CD4-positive, CD25-positive, alpha-beta regulatory T cell (primary cell): ENCODE results near the gene LINC01488. TPM values are rescaled to one million over a fixed set of nuclear protein-coding genes. Genes with fewer than 3 reads are reported as not detected.
A peak's percentile ranks its signal among the peaks of the same experiment; 100 is the strongest.

Experiments
- ATAC-seq, 2 donors: fragments of 150-1000 bp; cut with Tn5 transposase; one replicate each; pipeline ENCODE4 v1.10.0; 2021; ENCODE audit warnings: low read depth in 2 of 2, moderate number of reproducible peaks in 2 of 2, moderate library complexity in 1 of 2
- DNase-seq, 3 donors: peaks; one replicate each; pipeline versions ENCODE4 v3.0.0 to v3.0.0-alpha.2; 2012 to 2022; ENCODE audit warnings: mixed read lengths in 1 of 3
- H3K27ac ChIP-seq: one replicate; pipeline ENCODE4 v1.7.0; 2013; ENCODE audit warnings: mild to moderate bottlenecking, low read length; ENCODE audit not compliant: insufficient read depth, poor library complexity, severe bottlenecking
- H3K27me3 ChIP-seq: one replicate; pipeline ENCODE4 v1.7.0; 2013; ENCODE audit warnings: low read length; ENCODE audit not compliant: control insufficient read depth, insufficient read depth
- H3K36me3 ChIP-seq: one replicate; pipeline ENCODE4 v1.7.0; 2013; ENCODE audit warnings: mild to moderate bottlenecking, low read length, moderate library complexity; ENCODE audit not compliant: control insufficient read depth, insufficient read depth
- H3K4me1 ChIP-seq: 2 replicates; pipeline ENCODE4 v1.7.0; 2013; ENCODE audit warnings: mild to moderate bottlenecking, low read length; ENCODE audit not compliant: insufficient read depth, control insufficient read depth, poor library complexity, severe bottlenecking
- H3K4me3 ChIP-seq: one replicate; pipeline ENCODE4 v1.7.0; 2013; ENCODE audit warnings: low read depth, mild to moderate bottlenecking, low read length, moderate library complexity
- H3K9me3 ChIP-seq, 2 experiments: 1 replicate in 1 of 2; 2 replicates in 1 of 2; pipeline ENCODE4 v1.7.0; 2013; ENCODE audit warnings: low read length in 2 of 2, mild to moderate bottlenecking in 1 of 2, moderate library complexity in 1 of 2; ENCODE audit not compliant: control insufficient read depth in 2 of 2
- H3K27ac Mint-ChIP-seq, 3 donors: one replicate each; pipeline ENCODE4 v1.8.0; 2020 to 2022; ENCODE audit warnings: mild to moderate bottlenecking in 3 of 3, mixed read lengths in 3 of 3, moderate library complexity in 2 of 3
- H3K27me3 Mint-ChIP-seq: one replicate; pipeline ENCODE4 v1.8.0; 2022; ENCODE audit warnings: mild to moderate bottlenecking, mixed read lengths
- H3K36me3 Mint-ChIP-seq: one replicate; pipeline ENCODE4 v1.8.0; 2020; ENCODE audit warnings: mixed read lengths
- H3K4me1 Mint-ChIP-seq, 4 donors: one replicate each; pipeline ENCODE4 v1.8.0; 2020 to 2022; ENCODE audit warnings: mixed read lengths in 4 of 4, mild to moderate bottlenecking in 1 of 4
- H3K4me3 Mint-ChIP-seq, 4 donors: one replicate each; pipeline ENCODE4 v1.8.0; 2020 to 2022; ENCODE audit warnings: mild to moderate bottlenecking in 4 of 4, mixed read lengths in 4 of 4, moderate library complexity in 3 of 4
- H3K9me3 Mint-ChIP-seq, 7 donors: one replicate each; pipeline ENCODE4 v1.8.0; 2020 to 2022; ENCODE audit warnings: mixed read lengths in 7 of 7, mild to moderate bottlenecking in 3 of 7, moderate library complexity in 2 of 7
- polyA plus RNA-seq, 4 donors: library from polyadenylated mRNA; unstranded; fragments of 300-500 nt; fragmentation: Illumina TruSeq; gene quantifications; one replicate each; pipeline ENCODE4 v1.2.3, GENCODE V29; 2021
- total RNA-seq: library from RNA; stranded (reverse); gene quantifications from one replicate; pipeline ENCODE4 v1.2.3, GENCODE V29; 2022

The LINC01488 gene
- total and polyA plus RNA-seq, 5 donors from 2014 or later: not detected

DNA sequence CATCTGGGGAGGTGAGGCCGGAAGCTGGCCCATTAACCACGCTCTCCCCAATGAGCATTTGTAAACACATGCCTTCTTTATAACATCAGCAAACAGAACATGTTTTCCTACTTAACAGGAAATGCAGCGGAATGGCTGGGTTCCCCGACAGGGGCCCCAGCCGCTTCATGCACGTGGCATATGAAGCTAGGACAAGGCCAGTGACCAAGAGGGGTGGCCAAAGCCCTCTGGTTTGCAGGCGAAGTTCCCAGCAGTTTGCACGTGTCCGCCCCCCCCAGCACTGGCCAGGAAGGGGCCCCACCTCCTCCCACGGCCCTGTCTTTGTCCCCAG is 38.7 kb upstream of the LINC01488 start:
- H3K4me1 ChIP-seq: peaks cover 10% of the 10 kb centered on the region
- H3K4me3 Mint-ChIP-seq: peak overlapping the region in 1 of 4 donors; percentile 69
- no peak for DNase-seq
- ATAC-seq: no peak
- no peak overlapping the region for H3K27ac ChIP-seq
- no peaks in the 10 kb centered on the region for H3K9me3 ChIP-seq
- no peaks in the 10 kb centered on the region for H3K27me3 ChIP-seq
- no peaks in the 10 kb centered on the region for H3K36me3 ChIP-seq
- H3K4me1 Mint-ChIP-seq: peaks cover 0 to 16% (median 2%) of the 10 kb centered on the region in 4 donors
- H3K27ac Mint-ChIP-seq: no peak overlapping the region
- peaks cover 0 to 4% (median 0%) of the 10 kb centered on the region in 7 donors for H3K9me3 Mint-ChIP-seq
- peaks cover 10% of the 10 kb centered on the region for H3K27me3 Mint-ChIP-seq
- no peak overlapping the region for H3K4me3 ChIP-seq
- H3K36me3 Mint-ChIP-seq: no peaks in the 10 kb centered on the region

DNA sequence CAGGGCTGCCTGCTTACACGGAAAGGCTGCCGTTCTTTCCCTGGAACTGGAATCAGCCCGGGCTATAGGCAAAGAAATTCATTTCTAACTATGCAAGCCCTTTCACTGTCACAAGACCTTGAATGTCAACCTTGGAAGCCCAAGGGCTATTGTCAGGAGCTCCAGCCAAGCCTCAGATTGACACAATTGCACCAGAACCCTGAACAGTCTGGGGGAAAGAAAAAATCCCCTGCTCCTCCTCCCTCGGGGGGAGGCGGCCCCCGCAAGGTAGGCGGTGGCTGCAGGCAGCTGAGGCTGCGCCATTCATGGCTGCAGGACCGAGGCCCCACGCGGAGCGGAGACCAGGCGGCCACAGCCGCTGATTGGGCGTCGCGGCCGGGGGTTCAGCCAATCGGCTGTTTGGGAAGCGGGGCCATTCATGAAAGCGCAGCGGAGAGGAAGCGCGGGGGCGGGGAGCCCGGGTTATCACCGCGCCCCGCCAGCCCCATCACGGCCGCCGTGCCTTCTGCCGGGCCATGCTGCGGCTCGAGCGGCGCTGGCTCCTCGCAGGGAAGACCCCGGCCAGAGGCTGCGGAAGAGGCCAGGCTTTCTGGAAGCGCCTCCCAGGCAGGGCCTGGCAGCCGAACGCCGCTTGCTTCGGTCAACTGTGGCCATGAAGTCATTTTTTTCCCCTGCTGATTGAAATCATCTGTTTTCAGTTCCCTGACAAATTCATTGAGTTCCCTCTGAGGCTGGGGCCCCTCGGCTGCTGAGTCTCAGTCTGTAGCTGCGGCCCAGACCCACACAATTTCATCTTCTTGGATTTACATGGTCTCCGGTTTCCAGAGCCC is 38.1 kb upstream of the LINC01488 start:
- H3K4me3 Mint-ChIP-seq: peak overlapping the region in 3 of 4 donors; percentile 32 to 70 (median 56)
- peaks cover 15% of the 10 kb centered on the region for H3K27me3 Mint-ChIP-seq
- no peaks in the 10 kb centered on the region for H3K27me3 ChIP-seq
- ATAC-seq (peak; percentile 71 to 84), DNase-seq (peak; percentile 33 to 77 (median 48))
- no peak overlapping the region for H3K27ac Mint-ChIP-seq
- peaks cover 0 to 16% (median 2%) of the 10 kb centered on the region in 4 donors for H3K4me1 Mint-ChIP-seq
- H3K9me3 ChIP-seq: no peaks in the 10 kb centered on the region
- H3K9me3 Mint-ChIP-seq: peaks cover 0 to 7% (median 0%) of the 10 kb centered on the region in 7 donors
- H3K36me3 Mint-ChIP-seq: no peaks in the 10 kb centered on the region
- no peaks in the 10 kb centered on the region for H3K36me3 ChIP-seq
- no peak overlapping the region for H3K27ac ChIP-seq
- H3K4me3 ChIP-seq: no peak overlapping the region
- H3K4me1 ChIP-seq: peaks cover 10% of the 10 kb centered on the region

DNA sequence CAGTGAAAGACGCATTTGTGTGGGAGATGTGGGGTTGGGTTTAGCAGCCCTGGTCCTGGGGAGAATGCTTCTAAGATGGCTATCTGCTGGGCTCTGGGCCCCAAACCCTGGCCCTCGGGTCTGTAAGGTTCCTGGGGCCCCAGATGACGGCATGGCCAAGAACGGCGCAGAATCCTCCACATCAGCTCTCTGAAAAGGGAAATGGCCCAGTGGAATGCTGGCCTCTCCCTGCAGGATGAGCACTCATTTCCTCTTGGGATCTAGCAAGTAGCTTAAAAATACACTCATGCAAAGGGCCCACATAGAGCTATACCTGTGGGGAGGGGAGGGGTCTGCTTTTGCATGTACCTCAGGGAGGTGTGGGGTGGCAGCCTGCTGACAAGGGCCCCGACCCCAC is 37.5 kb upstream of the LINC01488 start:
- Mint-ChIP-seq H3K36me3 (no peaks in the 10 kb centered on the region), H3K27ac (peak overlapping the region in 1 of 3 donors; percentile 20), H3K4me1 (peaks cover 0 to 16% (median 2%) of the 10 kb centered on the region in 4 donors), H3K27me3 (peaks cover 18% of the 10 kb centered on the region), H3K4me3 (peak overlapping the region in 3 of 4 donors; percentile 32 to 70 (median 56)), H3K9me3 (peaks cover 0 to 7% (median 0%) of the 10 kb centered on the region in 7 donors)
- no peak for ATAC-seq
- Histone ChIP-seq H3K36me3 (no peaks in the 10 kb centered on the region), H3K4me1 (peaks cover 10% of the 10 kb centered on the region), H3K9me3 (no peaks in the 10 kb centered on the region), H3K27ac (no peak overlapping the region), H3K27me3 (no peaks in the 10 kb centered on the region), H3K4me3 (no peak overlapping the region)
- no peak for DNase-seq

DNA sequence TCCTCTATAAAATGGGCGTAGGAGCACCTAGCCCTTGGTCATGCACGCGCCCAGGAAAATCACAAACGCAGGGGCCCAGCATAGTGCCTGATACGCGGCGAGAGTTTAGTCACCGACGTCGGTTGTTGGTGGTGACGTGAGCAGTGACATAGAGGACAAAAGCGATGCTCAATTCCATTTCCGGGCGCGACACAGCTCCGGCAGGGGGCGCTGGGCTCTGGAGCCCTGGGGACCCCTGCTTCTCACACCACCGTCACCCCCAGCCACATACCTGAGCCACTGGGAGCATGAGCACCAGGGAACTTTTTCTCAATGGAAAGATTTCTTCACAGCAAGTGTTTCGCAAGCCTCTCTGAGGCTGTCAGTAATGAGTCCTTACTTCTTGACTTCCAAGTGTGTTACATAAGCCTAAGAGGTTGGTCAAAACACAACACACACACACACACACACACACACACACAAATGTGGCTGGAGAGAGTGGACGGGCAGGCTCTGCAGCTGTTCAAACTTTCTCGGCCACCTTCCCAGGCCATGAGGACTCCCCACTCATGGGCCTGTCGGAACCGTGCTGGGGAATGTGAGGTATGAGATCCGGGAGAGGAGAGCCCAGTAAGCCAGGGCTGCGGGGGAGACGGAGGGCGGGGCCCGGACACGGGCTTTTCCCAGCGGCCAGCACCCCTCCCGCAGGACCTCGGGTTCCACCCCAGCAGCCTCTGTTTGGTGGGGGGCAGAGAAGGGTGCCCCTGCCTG is 36.9 kb upstream of the LINC01488 start:
- peaks cover 0 to 7% (median 0%) of the 10 kb centered on the region in 7 donors for H3K9me3 Mint-ChIP-seq
- no peak overlapping the region for H3K27ac ChIP-seq
- no peak for DNase-seq
- H3K27me3 Mint-ChIP-seq: peaks cover 18% of the 10 kb centered on the region
- no peak overlapping the region for H3K4me3 Mint-ChIP-seq
- H3K9me3 ChIP-seq: no peaks in the 10 kb centered on the region
- no peaks in the 10 kb centered on the region for H3K36me3 Mint-ChIP-seq
- no peaks in the 10 kb centered on the region for H3K27me3 ChIP-seq
- no peak for ATAC-seq
- no peak overlapping the region for H3K4me3 ChIP-seq
- peaks cover 10% of the 10 kb centered on the region for H3K4me1 ChIP-seq
- H3K36me3 ChIP-seq: no peaks in the 10 kb centered on the region
- H3K4me1 Mint-ChIP-seq: peaks cover 0 to 16% (median 2%) of the 10 kb centered on the region in 4 donors
- H3K27ac Mint-ChIP-seq: no peak overlapping the region

DNA sequence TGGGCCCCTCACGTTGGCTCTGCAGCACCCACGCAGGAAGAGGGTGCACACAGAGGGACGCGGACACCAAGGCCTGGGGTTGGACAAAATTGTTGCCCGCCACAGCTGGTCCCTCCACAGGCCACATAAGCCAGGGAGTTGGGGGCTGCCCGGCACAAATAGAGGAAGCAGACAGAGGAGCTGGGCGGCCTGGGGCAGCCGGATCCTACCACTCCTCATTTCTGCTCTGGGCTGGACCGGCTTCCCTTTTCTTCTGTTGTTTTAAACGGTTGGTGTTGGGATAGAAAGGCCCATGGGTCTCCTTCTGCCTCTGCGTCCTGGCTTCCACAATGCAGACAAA is 36.4 kb upstream of the LINC01488 start:
- no peaks in the 10 kb centered on the region for H3K36me3 Mint-ChIP-seq
- H3K4me3 Mint-ChIP-seq: no peak overlapping the region

DNA sequence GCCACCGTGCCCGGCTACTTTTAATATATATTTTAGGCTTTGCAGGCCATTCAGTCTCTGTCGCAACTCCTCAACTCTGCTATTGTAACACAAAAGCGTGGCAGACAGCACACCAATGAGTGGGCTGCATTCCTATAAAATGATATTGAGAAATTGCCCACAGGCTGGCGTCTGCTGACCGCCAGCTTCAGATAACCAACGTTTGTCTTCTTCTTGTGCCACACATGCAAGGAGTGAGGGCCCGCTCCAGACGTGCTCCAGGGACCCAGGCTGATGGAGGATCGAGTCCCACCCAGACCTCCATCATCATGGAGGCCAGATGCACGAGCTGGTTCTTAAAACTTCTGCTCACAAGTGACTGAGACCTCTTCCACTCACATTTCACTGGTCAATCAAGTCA is 35.4 kb upstream of the LINC01488 start:
- H3K4me3 ChIP-seq: no peak overlapping the region
- H3K27ac ChIP-seq: no peak overlapping the region
- peaks cover 0 to 16% (median 2%) of the 10 kb centered on the region in 4 donors for H3K4me1 Mint-ChIP-seq
- peaks cover 0 to 5% (median 0%) of the 10 kb centered on the region in 7 donors for H3K9me3 Mint-ChIP-seq
- peaks cover 10% of the 10 kb centered on the region for H3K4me1 ChIP-seq
- H3K27ac Mint-ChIP-seq: no peak overlapping the region
- no peak for DNase-seq
- H3K9me3 ChIP-seq: no peaks in the 10 kb centered on the region
- no peaks in the 10 kb centered on the region for H3K36me3 ChIP-seq
- peaks cover 18% of the 10 kb centered on the region for H3K27me3 Mint-ChIP-seq
- no peak overlapping the region for H3K4me3 Mint-ChIP-seq
- ATAC-seq: no peak
- no peaks in the 10 kb centered on the region for H3K36me3 Mint-ChIP-seq
- no peaks in the 10 kb centered on the region for H3K27me3 ChIP-seq

More for the DNA sequence above, 36.4 kb upstream of the LINC01488 start:
- ATAC-seq (no peak), DNase-seq (no peak)
- Histone ChIP-seq H3K27ac (no peak overlapping the region), H3K4me1 (peaks cover 10% of the 10 kb centered on the region), H3K27me3 (no peaks in the 10 kb centered on the region), H3K9me3 (no peaks in the 10 kb centered on the region), H3K4me3 (no peak overlapping the region), H3K36me3 (no peaks in the 10 kb centered on the region)
- Mint-ChIP-seq H3K27me3 (peaks cover 18% of the 10 kb centered on the region), H3K4me1 (peaks cover 0 to 16% (median 2%) of the 10 kb centered on the region in 4 donors), H3K9me3 (peaks cover 0 to 5% (median 0%) of the 10 kb centered on the region in 7 donors), H3K27ac (no peak overlapping the region)

DNA sequence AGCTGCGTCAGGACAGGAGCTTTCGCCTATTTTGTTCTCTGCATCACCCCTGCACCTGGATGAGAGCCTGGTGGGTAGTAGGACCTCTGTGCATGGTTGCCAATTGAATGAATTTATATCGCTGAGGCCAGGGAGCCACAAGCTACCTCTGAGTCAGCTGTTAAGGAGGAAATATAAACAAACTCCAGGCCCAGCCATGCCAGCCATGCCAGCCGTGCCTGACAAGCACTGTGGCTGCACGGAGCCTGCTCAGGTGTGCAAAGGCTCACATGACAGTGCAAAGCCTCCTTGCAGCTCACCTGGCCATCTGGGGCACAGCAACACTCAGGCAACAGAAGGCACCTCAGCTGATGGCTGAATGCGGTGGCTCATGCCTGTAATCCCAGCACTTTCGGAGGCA is 33.7 kb upstream of the LINC01488 start:
- H3K9me3 ChIP-seq: no peaks in the 10 kb centered on the region
- Mint-ChIP-seq H3K4me1 (peaks cover 0 to 14% (median 0%) of the 10 kb centered on the region in 4 donors), H3K4me3 (no peak overlapping the region), H3K9me3 (peaks cover 0 to 7% (median 0%) of the 10 kb centered on the region in 7 donors), H3K27me3 (peaks cover 18% of the 10 kb centered on the region), H3K27ac (no peak overlapping the region), H3K36me3 (no peaks in the 10 kb centered on the region)
- no peaks in the 10 kb centered on the region for H3K36me3 ChIP-seq
- H3K27ac ChIP-seq: no peak overlapping the region
- peaks cover 10% of the 10 kb centered on the region for H3K4me1 ChIP-seq
- no peaks in the 10 kb centered on the region for H3K27me3 ChIP-seq
- ATAC-seq (no peak), DNase-seq (no peak)
- H3K4me3 ChIP-seq: no peak overlapping the region
